ENCODE results near the gene ZNF185.
"Not testable (repeated sequence)": the region's sequence is repeated elsewhere in the genome, so short reads cannot be mapped to it uniquely, and the experiment has no call there.

ZNF185 gene

GRCh38 chrX:152907084-152907651, 9.3 kb downstream of the ZNF185 start:
- Histone ChIP-seq H3K4me3 (ENCODE audit: low read depth, low read length) (no peak overlapping the region), H3K27me3 (replicated peaks) (no peaks in the 10 kb centered on the region), H3K36me3 (replicated peaks) (no peaks in the 10 kb centered on the region), H3K27ac (peak overlapping the region; percentile 19)
- TF ChIP-seq, protein P1, sequence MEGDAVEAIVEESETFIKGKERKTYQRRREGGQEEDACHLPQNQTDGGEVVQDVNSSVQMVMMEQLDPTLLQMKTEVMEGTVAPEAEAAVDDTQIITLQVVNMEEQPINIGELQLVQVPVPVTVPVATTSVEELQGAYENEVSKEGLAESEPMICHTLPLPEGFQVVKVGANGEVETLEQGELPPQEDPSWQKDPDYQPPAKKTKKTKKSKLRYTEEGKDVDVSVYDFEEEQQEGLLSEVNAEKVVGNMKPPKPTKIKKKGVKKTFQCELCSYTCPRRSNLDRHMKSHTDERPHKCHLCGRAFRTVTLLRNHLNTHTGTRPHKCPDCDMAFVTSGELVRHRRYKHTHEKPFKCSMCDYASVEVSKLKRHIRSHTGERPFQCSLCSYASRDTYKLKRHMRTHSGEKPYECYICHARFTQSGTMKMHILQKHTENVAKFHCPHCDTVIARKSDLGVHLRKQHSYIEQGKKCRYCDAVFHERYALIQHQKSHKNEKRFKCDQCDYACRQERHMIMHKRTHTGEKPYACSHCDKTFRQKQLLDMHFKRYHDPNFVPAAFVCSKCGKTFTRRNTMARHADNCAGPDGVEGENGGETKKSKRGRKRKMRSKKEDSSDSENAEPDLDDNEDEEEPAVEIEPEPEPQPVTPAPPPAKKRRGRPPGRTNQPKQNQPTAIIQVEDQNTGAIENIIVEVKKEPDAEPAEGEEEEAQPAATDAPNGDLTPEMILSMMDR (IDR thresholded peaks at IDR 0.05; ENCODE audit: low read depth, low read length, missing control alignments), result no peak
- in situ Hi-C loops (cut with HindIII; ENCODE audit: low pct_ligation_motif_present, low sequenced_read_pairs), result no loop called here
- peak; percentile 81 for DNase-seq

GRCh38 chrX:152908486-152908885, 10.6 kb downstream of the ZNF185 start:
- TF ChIP-seq, protein P1 (IDR thresholded peaks at IDR 0.05; ENCODE audit: low read depth, low read length, missing control alignments), result no peak
- in situ Hi-C loops (cut with HindIII; ENCODE audit: low pct_ligation_motif_present, low sequenced_read_pairs), result no loop called here
- no peak overlapping the region for H3K27ac ChIP-seq
- H3K36me3 ChIP-seq (replicated peaks), result no peaks in the 10 kb centered on the region
- no peak overlapping the region for H3K4me3 ChIP-seq (ENCODE audit: low read depth, low read length)
- no peaks in the 10 kb centered on the region for H3K27me3 ChIP-seq (replicated peaks)
- no peak for DNase-seq

GRCh38 chrX:152910018-152910417, 12.2 kb downstream of the ZNF185 start:
- DNase-seq; H3K36me3 ChIP-seq (replicated peaks); H3K27ac ChIP-seq; H3K4me3 ChIP-seq (ENCODE audit: low read depth, low read length); H3K27me3 ChIP-seq (replicated peaks); in situ Hi-C loops (cut with HindIII; ENCODE audit: low pct_ligation_motif_present, low sequenced_read_pairs): not testable (repeated sequence)

DNA sequence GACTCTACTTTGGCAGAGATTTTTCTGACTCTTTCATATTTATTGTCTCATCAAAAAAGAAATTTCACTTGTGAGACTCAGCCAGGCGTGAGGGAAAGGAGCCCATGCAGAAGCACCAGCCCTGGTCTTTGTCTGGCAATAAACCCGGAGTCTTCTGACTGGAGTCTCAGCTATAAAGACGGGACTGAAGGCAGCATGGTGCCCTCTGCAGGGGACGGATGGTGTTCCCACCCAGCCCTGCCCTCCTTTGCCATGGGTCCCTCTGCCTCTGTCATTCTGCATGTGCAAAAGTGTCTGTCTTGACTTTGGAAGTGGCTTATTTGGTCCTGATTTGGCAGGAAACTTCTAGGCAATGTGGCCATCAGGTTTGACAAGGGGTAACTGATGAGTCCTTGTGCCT, 14.2 kb downstream of the ZNF185 start:
- TF ChIP-seq, protein P1 (IDR thresholded peaks at IDR 0.05; ENCODE audit: low read depth, low read length, missing control alignments), result peak; percentile 29
- in situ Hi-C loops (cut with HindIII; ENCODE audit: low pct_ligation_motif_present, low sequenced_read_pairs), result no loop called here
- Histone ChIP-seq H3K27ac (no peak overlapping the region), H3K36me3 (replicated peaks) (no peaks in the 10 kb centered on the region), H3K27me3 (replicated peaks) (no peaks in the 10 kb centered on the region), H3K4me3 (ENCODE audit: low read depth, low read length) (no peak overlapping the region)
- no peak for DNase-seq

GRCh38 chrX:152912641-152913040, 14.8 kb downstream of the ZNF185 start:
- in situ Hi-C loops (cut with HindIII; ENCODE audit: low pct_ligation_motif_present, low sequenced_read_pairs), result no loop called here
- H3K27ac ChIP-seq, result no peak overlapping the region
- H3K36me3 ChIP-seq (replicated peaks), result no peaks in the 10 kb centered on the region
- TF ChIP-seq, protein P1 (IDR thresholded peaks at IDR 0.05; ENCODE audit: low read depth, low read length, missing control alignments), result no peak
- no peaks in the 10 kb centered on the region for H3K27me3 ChIP-seq (replicated peaks)
- no peak for DNase-seq
- no peak overlapping the region for H3K4me3 ChIP-seq (ENCODE audit: low read depth, low read length)

DNA sequence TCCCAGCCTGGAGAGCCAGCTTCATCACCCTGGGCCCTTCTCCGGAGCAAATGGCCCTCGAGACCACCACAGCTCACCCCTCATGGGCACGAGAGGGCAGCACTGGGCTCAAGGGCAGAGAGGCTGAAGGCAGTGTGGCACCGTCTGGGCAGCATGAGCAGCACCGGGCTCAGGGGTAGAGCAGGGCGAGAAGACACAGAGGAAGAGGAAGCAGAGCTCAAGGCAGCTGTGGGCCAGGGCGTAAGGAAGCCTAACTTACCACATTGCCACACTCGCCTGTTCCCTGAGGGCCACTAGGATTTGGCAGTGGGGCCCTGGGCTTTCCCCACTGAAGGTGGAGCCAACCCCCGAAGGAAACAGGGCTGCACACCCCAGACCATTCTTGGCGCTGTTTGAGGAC, 15.5 kb downstream of the ZNF185 start:
- TF ChIP-seq, protein P1 (IDR thresholded peaks at IDR 0.05; ENCODE audit: low read depth, low read length, missing control alignments), result no peak
- in situ Hi-C loops (cut with HindIII; ENCODE audit: low pct_ligation_motif_present, low sequenced_read_pairs), result no loop called here
- Histone ChIP-seq H3K27me3 (replicated peaks) (no peaks in the 10 kb centered on the region), H3K27ac (no peak overlapping the region), H3K4me3 (ENCODE audit: low read depth, low read length) (no peak overlapping the region), H3K36me3 (replicated peaks) (no peaks in the 10 kb centered on the region)
- no peak for DNase-seq

Data from brain microvascular endothelial cell (primary cell).